GM21360 (cell line): ENCODE data around the gene SAE1.
"Not testable (repeated sequence)": the region's sequence is repeated elsewhere in the genome, so short reads cannot be mapped to it uniquely, and the experiment has no call there.

Source experiments
- ATAC-seq: cut with Tn5 transposase; IDR thresholded peaks from one replicate; pipeline ENCODE4 v1.9.1; 2021; ENCODE audit warnings: mild to moderate bottlenecking, moderate library complexity; ENCODE audit not compliant: unreplicated experiment

SAE1 gene

DNA sequence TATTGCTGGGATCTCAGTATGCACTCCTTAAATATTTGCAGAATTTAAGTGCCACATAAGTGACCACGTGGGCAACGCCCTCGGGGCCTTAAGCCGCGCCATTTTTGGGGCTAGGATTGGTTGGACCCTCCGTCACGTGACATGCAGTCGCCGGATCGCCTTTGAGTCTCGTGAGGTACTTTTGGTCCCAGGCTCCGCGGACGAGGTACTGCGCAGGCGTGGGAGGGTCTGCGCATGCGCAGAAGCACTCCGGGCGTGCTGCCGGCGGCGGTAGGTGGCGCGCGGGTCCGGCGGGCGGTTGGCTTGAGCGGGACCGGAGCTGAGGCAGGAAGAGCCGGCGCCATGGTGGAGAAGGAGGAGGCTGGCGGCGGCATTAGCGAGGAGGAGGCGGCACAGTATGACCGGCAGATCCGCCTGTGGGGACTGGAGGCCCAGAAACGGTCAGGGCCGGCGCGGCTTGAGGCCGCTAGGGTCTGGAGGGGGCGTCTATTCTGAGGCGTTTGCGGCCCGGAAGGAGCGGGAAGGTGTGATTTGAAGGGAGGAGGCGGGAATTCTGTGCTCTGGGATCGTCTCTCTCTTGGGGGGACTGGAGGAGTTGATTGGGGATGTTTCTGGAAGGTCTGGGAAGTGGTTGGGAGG is at the start of gene SAE1:
SAE1 (plus strand) TSS at position 247 of the 639 bp plus-strand sequence; CDS start at position 343, 96 bp downstream.
- peak; percentile 80 for ATAC-seq

DNA sequence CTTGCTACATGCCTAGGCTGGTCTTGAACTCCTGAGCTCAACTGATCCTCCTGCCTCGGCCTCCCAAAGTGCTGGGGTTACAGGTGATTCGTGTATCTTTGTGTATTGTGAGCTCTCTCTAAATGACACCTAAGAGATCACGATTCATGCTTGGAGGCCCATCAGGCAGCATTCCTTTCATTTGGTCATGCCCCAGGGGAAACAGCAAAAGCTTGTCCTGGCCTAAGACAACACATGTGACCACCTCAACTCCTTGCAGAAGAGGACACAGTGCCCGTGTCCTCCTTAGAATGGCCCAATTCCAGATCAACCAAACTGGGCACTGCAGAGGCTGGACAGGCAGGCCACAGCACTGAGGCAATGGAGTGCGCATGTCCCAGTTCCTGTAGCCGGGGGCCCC is 49.5 kb upstream of the SAE1 start:
- ATAC-seq = no peak

DNA sequence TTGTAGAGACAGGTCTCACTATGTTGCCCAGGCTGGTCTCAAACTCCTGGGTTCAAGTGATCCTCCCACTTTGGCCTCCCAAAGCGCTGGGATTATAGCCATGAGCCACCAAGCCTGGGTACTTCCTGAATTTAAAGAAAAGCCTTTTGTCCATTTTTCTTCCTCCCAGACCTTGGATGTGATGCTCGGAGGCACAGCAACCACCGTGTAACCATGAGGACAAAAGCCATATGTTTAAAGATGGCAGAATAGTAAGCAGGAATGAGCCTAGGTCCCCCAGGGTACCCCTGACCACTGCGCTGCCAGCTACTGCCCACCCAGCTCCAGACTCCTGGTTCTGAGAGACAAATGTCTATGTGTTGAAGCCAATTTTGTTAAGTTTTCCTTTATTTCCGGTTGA is 48.1 kb upstream of the SAE1 start:
- no peak for ATAC-seq

DNA sequence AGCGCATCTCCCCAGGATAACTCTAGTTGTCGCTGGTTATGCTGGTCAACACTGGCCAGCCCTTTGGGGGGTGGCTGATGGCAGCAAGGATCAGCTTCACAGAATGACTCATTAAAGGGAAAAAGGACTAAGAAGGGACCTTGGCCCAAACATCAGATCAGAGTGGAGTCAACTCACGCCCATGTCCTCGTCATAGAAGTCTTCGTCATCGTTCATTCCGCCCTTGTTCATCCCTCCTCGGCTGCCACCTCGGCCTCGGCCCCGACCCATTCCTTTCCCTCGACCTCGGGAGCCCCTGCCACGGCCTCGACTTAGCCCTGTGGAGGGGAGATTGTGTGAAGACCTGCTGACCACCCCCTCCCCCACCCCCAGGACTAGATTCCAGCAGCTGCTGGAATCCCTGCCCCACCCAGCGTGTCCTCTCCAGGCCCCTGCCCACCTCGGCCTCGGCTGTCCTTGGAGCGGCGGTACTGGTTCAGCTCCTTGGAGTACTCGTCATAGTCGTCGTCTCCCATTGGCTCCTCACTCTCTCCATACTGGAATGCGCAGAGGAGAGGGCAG is 45.7 kb upstream of the SAE1 start:
- ATAC-seq = no peak

DNA sequence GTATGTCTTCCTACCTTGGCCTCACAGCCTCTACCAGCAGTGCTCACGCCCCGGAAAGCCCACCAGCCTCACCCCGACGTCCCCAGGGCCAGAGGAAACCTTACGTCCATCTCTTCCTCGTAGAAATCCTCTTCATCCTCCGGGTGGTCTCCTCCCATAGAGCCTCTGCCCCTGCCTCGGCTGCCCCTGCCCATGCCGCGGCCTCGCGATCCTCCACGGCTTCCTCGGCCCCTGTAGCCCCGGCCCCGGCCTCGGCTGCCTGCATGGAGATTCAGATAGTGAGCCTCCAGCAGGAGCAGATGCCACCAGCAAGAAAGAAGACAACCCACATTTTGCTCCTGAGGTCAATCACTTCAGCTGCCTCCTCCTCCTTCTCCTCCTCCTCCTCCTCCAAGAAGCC is 44.4 kb upstream of the SAE1 start:
- ATAC-seq = no peak

DNA sequence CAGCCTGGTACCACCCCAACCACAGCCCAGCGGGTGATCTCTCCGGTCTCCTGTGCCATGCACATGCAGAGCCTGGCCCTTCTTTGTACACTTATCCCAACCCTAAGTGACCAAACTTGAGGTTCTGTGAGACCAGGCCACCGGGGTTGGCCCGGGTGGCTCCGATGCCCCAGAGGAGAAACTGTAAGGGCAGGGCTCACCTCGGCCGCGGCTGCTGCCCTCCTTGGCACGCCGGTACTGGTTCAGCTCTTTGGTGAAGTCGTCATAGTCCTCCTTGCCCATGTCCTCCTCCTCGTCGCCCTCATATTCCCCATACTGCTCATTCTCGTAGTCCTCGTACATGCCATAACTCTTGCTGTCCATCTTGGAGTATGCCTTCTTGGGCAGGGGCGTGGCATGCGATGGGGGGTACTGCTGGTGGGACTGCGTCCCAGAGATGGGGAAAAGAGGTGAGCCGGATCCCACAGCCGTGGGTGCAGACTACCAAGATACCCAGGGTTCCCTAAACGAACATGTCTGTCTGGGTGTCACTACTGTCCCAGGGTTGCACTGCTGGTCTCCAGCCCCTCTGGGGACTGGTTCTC is 40.8 kb upstream of the SAE1 start:
- no peak for ATAC-seq

DNA sequence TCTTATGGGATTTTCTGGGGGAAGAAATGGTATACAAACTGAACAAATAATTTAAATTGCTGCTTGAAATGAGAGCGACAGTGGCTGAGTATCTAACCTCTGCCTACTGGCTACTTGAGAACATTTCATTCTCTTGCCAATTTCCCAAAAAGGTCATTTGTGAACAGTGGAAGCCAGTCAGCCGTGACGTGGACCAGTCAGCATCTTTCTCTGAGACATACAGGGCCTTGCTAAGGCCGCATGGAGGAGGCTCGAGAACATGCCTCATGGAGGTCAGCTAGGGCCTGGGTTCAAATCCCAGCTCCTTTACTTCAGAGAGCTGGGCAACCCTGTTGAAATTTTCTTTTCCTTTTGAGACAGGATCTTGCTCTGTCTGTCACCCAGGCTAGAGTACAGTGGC is 37.4 kb upstream of the SAE1 start:
- no peak for ATAC-seq

DNA sequence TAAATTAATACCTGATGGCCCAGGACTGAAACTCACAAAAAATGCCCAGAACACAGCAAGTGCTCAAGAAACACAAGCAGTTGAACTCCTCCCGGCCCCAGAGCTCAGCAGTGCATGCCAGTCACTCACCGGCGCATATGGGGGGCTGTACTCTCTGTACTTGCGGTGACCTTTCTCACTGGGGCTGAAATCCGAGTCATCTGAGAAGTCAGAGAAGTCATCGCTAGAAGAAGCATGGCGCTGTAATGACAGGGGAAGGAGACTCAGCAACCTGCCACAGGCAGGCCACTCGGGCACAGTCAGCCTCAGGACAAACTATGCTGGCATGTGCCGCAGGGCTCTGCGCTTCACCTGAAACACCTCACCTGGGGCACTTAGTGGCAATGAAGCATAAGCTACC is 36.8 kb upstream of the SAE1 start:
- ATAC-seq = no peak

DNA sequence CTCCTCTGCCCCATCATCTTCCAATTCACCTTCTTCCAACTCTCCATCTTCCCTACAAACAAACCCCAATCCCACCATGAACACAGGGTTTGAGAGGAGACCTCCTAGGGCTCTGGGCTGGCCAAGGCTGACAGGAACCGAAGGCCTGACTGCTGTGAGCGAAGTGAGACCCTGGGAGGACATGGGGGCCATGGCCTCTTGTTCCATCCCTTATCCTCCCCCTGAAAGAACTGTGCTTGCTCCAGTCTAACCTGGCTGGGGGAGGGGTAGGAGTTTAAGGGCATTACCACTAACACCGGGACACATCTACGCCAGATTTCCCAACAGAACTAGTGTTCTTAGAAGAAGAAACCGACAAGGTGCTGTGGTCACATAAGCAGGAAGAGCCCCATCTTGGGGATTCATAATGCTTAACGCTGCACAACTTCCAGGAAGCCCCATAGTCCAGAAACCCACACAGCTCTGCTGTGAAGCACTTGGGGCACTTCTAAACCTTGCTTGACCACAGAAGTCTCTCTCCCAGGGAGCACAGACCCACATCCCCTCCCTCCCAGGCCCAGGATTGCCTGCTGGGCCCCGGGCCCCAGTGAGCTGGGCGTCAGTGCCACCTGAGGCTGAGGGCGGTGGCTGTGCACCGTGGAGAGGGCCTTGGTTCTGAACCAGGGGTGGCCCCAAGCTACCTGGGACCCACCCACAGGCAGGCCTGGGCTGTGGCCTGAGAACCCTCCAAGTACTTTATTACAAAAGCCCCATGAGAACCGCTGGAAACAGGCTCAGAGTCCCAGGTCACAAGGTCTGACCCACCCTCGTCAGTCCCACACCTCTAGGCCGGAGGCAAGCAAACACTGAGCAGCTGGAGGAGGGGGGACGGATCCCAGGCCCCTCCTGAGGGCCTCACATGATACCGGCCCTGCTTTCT is 35.8 kb upstream of the SAE1 start:
- no peak for ATAC-seq

DNA sequence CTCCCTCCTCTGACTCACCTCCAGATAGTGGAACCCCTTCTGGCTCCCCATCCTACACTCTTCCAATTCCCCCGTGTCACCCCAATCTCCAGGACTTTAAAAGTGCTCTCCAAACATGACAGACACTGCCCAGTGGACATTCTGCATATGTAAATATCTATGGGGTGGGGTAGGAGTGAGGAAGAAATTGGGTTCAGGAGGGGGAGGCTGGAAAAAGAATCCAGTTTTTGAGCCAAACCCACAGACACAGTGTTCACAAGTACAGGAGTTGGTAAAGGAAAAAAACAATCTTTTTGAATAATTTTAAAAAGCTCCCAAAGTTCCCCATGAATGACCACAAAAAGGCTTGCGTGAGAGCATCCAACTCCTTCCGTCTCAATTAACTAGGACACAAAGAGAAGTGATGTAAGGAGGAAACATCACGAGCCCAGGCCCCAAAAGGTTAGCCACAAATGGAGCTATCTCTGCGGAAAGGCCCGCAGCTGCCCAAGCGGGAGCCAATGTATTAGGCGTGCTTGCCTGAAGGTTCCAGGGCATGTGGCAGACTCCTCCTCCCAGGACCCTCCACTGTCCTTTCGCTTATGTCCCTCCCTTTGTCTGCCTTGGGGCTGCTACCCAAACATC is 35.0 kb upstream of the SAE1 start:
- no peak for ATAC-seq

DNA sequence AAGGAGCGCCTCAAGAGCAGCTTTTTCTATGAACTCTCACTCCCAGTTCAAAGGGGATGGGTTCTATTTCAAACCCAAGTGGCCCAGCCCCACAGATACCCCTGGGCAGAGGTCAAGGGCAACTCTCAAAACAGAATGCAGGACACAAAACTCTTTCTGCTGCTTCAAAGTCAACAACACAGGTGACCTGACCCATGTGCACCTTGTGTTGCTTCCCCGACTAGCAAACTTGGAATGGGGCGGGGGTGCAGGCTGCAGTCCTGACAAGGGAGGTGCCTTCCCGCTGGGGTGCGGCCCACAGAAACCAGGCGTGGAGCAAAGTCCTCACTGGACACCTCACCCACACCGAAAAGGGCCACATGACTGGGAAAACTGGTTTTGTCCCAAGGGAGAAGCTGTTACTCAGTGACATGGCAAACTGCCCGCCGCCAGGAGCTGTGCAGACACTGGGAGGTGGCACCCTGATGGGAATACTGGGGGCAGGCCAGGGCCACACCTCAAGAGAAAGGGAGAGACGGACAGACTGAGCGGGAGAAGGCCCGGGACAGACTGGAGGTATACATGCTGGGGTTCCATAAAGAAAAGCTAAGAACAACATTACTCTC is 34.4 kb upstream of the SAE1 start:
- no peak for ATAC-seq

DNA sequence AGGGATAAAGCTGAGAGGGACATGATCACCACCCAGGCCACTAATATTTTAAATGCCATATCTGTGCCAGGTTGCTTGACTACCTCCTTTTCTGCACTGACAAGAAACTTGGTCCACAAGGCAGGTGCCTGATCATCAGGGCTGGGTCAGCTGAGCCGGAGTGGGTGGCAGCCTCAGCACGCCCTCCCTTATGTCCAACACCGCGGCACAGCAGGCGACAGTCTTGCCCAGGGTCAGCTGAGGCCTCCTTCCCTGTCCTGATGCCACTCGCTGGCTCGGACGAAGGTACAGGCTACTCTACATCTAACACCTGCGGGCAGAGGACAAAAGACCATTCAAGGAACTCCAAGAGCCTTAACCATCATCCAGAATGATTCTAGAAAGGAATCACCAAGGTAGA is 33.9 kb upstream of the SAE1 start:
- ATAC-seq = no peak

DNA sequence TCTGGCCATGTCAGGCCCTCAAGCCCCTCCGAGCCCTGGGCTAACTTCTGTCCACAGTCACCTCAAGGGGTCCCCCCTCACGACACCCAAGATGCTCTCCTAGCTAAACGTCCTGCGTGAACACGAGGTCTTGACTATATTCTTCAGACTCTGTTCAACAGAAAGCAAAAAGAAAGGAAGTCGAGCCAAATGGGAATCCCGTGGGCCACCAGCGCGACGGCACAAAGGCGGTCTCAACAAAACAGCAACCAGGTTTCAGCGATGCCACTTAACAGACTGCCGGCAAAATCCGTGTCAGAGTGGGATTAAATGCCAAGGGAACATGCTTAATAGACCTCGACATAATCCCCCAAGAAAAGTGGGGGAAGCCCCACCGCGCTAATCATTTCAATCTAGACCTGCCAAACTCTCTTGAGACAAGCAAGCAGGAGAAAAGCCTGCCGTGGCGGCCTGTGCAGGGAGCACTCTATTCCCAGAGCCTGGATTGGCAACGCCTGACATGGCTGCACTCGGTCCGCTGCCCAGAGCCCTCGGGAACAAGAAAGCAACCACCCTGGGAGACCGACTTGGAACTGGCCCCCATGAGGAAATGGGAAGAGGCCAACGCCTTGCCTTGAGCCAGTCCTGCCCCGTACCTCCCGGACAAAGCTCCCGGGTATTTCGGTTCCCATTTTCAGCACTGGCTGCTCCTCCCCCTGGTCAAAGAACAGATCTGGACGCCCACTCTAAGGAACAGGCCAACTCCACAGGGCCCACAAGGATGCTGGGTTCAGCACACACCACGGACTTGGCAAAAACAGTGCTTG is 33.0 kb upstream of the SAE1 start:
- no peak for ATAC-seq

DNA sequence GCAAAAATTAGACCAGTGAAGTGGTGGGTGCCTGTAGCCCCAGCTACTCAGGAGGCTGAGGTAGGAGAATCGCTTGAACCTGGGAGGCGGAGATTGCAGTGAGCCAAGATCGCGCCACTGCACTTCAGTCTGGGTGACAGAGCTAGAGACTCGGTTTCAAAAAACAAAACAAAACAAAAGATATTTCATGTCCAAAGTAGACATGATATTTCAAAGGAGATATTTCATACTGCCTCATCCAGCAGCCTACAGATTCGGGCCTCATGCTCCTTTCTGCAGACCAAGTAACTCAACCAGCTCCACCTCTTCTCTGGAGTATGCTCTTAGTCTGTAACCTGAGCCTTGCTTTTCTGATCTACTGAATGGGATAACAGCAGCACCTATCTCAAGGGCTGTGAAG is 32.0 kb upstream of the SAE1 start:
- ATAC-seq = no peak

DNA sequence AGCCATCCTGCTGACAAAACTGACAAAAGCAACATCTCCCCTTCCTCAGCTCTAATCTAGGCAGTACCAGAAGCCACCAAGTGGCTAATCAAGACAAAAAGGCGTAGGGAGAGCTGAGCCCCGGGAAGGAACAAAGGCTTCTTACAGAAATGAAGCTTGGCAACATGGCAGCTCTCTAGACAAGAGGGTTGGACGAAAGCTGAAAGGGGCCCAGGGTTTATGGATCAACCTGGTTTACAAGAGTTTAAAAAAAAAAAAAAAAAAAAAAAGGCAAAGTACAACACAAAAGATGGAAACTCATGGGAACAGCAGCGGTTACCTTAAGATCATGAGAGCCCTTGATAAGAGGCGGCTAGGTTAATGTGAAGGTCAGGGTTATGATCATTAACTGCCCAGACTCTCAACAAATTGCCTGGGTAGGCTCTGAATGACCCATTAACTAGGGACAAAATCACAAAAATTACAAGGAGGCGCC is 31.0 kb upstream of the SAE1 start:
- ATAC-seq = no peak

DNA sequence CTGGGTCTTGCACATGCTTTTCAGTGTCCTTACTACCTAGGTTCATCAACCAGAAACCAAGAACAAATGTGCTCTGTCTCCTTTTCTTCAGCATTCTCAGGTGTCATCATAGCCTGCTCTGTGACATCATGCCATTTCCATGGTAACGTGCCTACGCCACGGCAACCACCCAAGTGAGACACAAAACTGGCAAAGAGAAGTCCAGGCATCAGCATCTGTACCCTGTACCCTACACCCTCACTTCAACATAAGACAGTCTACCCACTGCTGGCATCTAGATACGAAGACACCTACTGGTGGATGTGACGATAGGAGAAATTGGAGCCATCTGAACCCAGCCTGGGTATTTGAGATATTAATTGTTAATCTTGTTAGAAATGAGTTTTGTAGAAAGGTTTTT is 30.3 kb upstream of the SAE1 start:
- ATAC-seq = no peak

DNA sequence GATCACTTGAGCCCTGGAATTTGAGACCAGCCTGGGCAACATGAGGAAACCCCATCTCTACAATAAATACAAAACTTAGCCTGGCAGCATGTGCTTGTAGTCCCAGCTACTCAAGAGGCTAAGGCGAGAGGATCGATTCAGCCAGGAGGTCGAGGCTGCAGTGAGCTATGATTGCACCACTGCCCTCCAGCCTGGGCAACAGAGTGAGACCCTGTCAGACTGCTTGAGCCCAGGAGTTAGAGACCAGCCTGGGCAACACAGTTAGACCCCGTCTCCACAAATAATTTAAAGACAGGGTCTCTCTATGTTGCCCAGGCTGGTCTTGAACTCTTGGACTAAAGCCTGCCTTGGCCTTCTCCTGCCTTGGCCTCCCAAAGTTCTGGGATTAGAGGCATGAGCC is 29.5 kb upstream of the SAE1 start:
- not testable (repeated sequence) for ATAC-seq

DNA sequence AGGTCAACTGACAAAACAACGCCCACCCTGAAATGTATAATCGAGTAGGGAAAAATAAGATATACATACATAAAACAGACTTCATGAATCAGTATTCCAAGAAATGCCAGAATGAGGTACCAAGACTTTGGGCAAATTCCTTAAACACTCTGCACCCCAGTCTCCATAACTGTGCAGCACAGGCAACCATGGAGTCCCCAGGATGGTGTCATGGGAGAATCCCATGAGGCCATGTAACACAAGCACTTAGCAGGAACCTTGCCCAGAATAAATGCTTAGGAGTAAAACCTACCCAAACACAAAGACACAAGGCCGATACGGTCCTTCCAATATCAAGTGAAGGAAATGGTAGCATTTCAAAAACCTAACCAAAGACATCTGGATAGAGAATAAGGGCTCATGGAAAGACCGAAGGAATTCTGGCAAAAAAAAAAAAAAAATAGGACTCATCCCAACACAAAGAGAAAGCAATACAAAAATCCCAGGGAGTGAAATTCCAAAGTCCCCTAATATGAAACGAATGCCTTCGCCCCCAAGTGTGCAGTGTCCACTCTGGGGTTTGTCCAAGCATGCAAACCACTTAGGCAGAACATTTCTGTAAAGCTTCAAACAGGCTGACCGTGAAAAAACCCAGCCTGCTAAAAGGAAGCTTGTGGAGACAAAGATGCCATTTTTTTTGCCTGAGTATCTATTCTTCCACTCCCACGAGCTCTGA is 28.1 kb upstream of the SAE1 start:
- no peak for ATAC-seq

DNA sequence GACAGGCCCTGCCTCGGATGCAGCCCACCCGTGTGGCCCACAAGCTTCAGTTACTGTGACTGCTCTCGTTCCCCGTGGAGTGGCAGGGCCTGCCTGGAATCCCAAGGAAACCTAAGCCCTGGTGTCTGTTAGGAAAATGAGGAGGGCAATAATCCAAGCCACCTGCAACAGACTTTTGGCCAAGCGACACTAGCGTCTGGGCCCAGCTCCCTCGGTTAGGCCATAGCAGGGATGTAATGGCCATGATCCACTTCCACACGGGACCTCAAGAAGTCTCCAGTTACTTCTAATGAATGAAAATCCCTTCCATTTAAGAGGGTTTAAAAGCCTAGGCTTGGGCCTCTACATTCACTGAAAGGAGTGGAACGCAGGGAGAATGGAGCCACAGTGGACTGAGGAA is 26.0 kb upstream of the SAE1 start:
- ATAC-seq = no peak
